BLaER1 treated with 17β-estradiol and CSF1 and Interleukin-3, amounts not matched to agents 10 nM and 100 nM (cell line): ENCODE data around the gene SDK1.

Experiments
- H3K27ac ChIP-seq, 11 experiments: shearing (Covaris generic); formaldehyde crosslinking; 2 replicates each; pipeline ENCODE4 v1.8.1; 2022
- H3K27me3 ChIP-seq, 11 experiments: shearing (Covaris generic); formaldehyde crosslinking; 2 replicates each; pipeline ENCODE4 v1.8.1; 2022
- H3K36me3 ChIP-seq, 11 experiments: shearing (Covaris generic); formaldehyde crosslinking; 2 replicates each; pipeline ENCODE4 v1.8.1; 2022
- H3K4me1 ChIP-seq, 10 experiments: shearing (Covaris generic); formaldehyde crosslinking; 2 replicates each; pipeline ENCODE4 v1.8.1; 2022
- H3K4me2 ChIP-seq, 11 experiments: shearing (Covaris generic); formaldehyde crosslinking; 2 replicates each; pipeline ENCODE4 v1.8.1; 2022
- H3K4me3 ChIP-seq, 10 experiments: shearing (Covaris generic); formaldehyde crosslinking; 2 replicates each; pipeline ENCODE4 v1.8.1; 2022
- H3K9ac ChIP-seq, 11 experiments: shearing (Covaris generic); formaldehyde crosslinking; 2 replicates each; pipeline ENCODE4 v1.8.1; 2022
- H3K9me3 ChIP-seq, 11 experiments: shearing (Covaris generic); formaldehyde crosslinking; replicated peaks in 1 of 11; 2 replicates each; pipeline ENCODE4 v1.8.1; 2022
- H4K20me1 ChIP-seq, 11 experiments: shearing (Covaris generic); formaldehyde crosslinking; 2 replicates each; pipeline ENCODE4 v1.8.1; 2022
- Cebpa-rat ChIP-seq, 11 experiments: shearing (Covaris generic); IDR thresholded peaks; 2 replicates each; pipeline ENCODE4 v1.8.1; 2022

SDK1 gene

GRCh38 chr7:4017785-4018184 lies 716.7 kb downstream of the SDK1 start:
- H3K9me3 ChIP-seq: peaks cover 34 to 53% (median 46%) of the 10 kb centered on the region in 11 experiments
- no peak overlapping the region; a peak in 1 of 20 replicates for H3K4me3 ChIP-seq
- TF ChIP-seq Cebpa-rat (IDR thresholded peaks at IDR 0.05): no peak
- no peak overlapping the region for H3K9ac ChIP-seq
- no peak overlapping the region for H3K27ac ChIP-seq
- no peaks in the 10 kb centered on the region for H3K27me3 ChIP-seq
- H4K20me1 ChIP-seq: no peaks in the 10 kb centered on the region
- peaks cover 0 to 8% (median 5%) of the 10 kb centered on the region in 10 experiments; a peak in 13 of 20 replicates for H3K4me1 ChIP-seq
- no peak overlapping the region for H3K4me2 ChIP-seq
- peaks cover 0 to 13% (median 0%) of the 10 kb centered on the region in 11 experiments; a peak in 3 of 22 replicates for H3K36me3 ChIP-seq

DNA sequence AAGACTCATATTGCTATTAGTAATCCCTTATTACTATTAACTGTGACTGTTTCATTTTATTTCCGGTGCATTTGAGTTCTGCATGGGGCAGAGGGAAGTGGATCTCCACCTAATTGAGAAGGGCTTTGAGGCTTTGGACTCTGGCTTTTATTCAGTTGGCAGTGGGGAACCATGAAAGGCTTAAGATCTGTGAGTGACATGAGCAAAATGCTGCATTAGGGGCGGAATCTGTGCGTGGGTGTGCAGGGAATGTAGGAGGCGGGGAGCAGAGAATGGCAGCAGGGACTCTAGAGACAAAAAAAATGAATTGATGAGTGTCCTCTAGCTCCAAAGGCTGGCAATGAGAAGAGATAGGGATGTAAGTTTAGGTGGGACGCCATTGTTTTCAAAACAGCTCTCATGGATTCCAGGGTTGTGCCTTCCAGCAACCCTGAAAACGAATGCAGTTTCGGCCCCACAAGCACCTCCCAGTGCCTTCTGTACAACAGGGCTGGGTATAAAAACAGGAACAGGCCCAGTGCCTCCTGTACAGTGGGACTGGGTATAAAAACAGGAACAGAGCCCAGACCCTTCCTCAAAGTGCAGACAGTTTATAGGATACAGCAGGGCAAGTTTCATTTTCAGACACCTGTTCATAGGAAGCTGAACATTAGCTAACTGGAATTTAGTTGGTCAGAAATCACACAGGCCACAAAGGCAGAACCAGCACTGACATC lies 717.7 kb downstream of the SDK1 start:
- no peak overlapping the region for H3K4me2 ChIP-seq

GRCh38 chr7:4020086-4020485 lies 719.0 kb downstream of the SDK1 start:
- no peak for TF ChIP-seq Cebpa-rat (IDR thresholded peaks at IDR 0.05)
- Histone ChIP-seq H3K4me1 (no peaks in the 10 kb centered on the region), H3K4me2 (no peak overlapping the region), H4K20me1 (no peaks in the 10 kb centered on the region), H3K9ac (no peak overlapping the region), H3K27me3 (no peaks in the 10 kb centered on the region), H3K36me3 (peaks cover 0 to 13% (median 0%) of the 10 kb centered on the region in 11 experiments; a peak in 3 of 22 replicates), H3K27ac (no peak overlapping the region), H3K9me3 (peaks cover 34 to 53% (median 46%) of the 10 kb centered on the region in 11 experiments), H3K4me3 (0 out of 20 replicates have a peak overlapping the region, but pooled peaks of 1 of the 10 experiments have one; percentile 11)

More for the DNA sequence above, 717.7 kb downstream of the SDK1 start:
- peaks cover 34 to 53% (median 46%) of the 10 kb centered on the region in 11 experiments for H3K9me3 ChIP-seq
- H4K20me1 ChIP-seq: no peaks in the 10 kb centered on the region
- no peak for TF ChIP-seq Cebpa-rat (IDR thresholded peaks at IDR 0.05)
- H3K4me1 ChIP-seq: peaks cover 0 to 5% (median 3%) of the 10 kb centered on the region in 10 experiments; a peak in 13 of 20 replicates
- 0 out of 20 replicates have a peak overlapping the region, but pooled peaks of 1 of the 10 experiments have one; percentile 6 for H3K4me3 ChIP-seq
- peaks cover 0 to 13% (median 0%) of the 10 kb centered on the region in 11 experiments; a peak in 3 of 22 replicates for H3K36me3 ChIP-seq
- H3K9ac ChIP-seq: no peak overlapping the region
- H3K27me3 ChIP-seq: no peaks in the 10 kb centered on the region
- H3K27ac ChIP-seq: no peak overlapping the region

DNA sequence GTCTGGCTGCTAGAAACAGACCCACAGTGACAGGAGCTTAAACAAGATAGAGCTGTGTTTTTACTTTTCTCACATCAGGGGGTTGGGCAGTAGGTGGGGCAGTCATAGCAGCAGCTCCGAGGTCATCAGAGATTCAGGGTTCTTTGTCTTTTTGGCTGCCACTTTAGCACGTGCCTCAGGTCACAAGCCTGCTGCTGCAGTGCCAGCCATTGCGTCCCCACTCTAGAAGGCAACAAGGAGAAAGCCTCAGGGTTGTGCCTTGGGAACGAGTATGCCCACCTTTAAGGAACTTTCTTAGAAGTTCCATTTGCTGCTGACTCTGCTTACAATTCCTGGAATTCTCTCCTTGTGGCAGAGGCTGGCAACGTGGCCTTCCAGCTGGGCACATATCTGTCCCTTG lies 720.4 kb downstream of the SDK1 start:
- Histone ChIP-seq H3K9me3 (peaks cover 34 to 53% (median 46%) of the 10 kb centered on the region in 11 experiments), H3K27me3 (no peaks in the 10 kb centered on the region), H3K36me3 (peaks cover 0 to 13% (median 0%) of the 10 kb centered on the region in 11 experiments; a peak in 3 of 22 replicates), H3K4me3 (no peak overlapping the region), H3K9ac (no peak overlapping the region), H3K4me2 (no peak overlapping the region), H3K27ac (no peak overlapping the region), H4K20me1 (no peaks in the 10 kb centered on the region), H3K4me1 (no peaks in the 10 kb centered on the region)
- no peak for TF ChIP-seq Cebpa-rat (IDR thresholded peaks at IDR 0.05)

DNA sequence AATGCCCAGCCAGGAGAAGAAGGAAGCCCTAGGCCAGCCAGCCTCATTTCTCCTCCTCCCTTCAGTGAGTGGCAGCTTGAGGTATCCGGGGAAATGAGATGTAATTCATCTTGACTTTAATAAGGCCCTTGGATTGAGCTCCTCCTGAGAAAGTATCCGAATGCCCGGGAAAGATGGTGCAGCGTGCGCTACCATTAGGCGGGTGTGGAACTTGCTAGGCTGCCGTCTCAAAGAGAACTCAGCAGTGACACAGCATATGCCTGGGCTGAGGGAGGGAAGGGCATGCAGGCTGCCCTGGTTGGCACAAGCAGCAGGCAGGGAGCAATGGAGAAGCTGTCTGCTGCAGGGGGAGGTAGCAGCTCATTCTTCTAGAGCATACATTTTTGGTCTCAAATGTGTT lies 721.2 kb downstream of the SDK1 start:
- Histone ChIP-seq H3K9ac (no peak overlapping the region), H3K4me1 (no peaks in the 10 kb centered on the region), H3K9me3 (peaks cover 30 to 45% (median 42%) of the 10 kb centered on the region in 11 experiments), H3K27me3 (no peaks in the 10 kb centered on the region), H3K4me2 (no peak overlapping the region), H3K27ac (no peak overlapping the region), H4K20me1 (no peaks in the 10 kb centered on the region), H3K4me3 (no peak overlapping the region), H3K36me3 (peaks cover 0 to 13% (median 0%) of the 10 kb centered on the region in 11 experiments; a peak in 3 of 22 replicates)
- TF ChIP-seq Cebpa-rat (IDR thresholded peaks at IDR 0.05): no peak

- Histone ChIP-seq H3K36me3 (peaks cover 0 to 13% (median 0%) of the 10 kb centered on the region in 11 experiments; a peak in 3 of 22 replicates), H3K4me2 (no peak overlapping the region), H3K4me3 (no peak overlapping the region), H3K9ac (no peak overlapping the region), H3K27me3 (no peaks in the 10 kb centered on the region), H4K20me1 (no peaks in the 10 kb centered on the region), H3K4me1 (no peaks in the 10 kb centered on the region), H3K9me3 (peaks cover 21 to 33% (median 30%) of the 10 kb centered on the region in 11 experiments), H3K27ac (no peak overlapping the region)
- TF ChIP-seq Cebpa-rat (IDR thresholded peaks at IDR 0.05): no peak
These were observed 722.5 kb downstream of the SDK1 start for GRCh38 chr7:4023502-4023901.

GRCh38 chr7:4024133-4024532 lies 723.1 kb downstream of the SDK1 start:
- H3K27ac ChIP-seq: no peak overlapping the region
- H4K20me1 ChIP-seq: no peaks in the 10 kb centered on the region
- peaks cover 14 to 27% (median 24%) of the 10 kb centered on the region in 11 experiments for H3K9me3 ChIP-seq
- no peaks in the 10 kb centered on the region for H3K4me1 ChIP-seq
- H3K4me2 ChIP-seq: no peak overlapping the region
- no peaks in the 10 kb centered on the region for H3K27me3 ChIP-seq
- H3K9ac ChIP-seq: no peak overlapping the region
- peaks cover 0 to 7% (median 0%) of the 10 kb centered on the region in 11 experiments; a peak in 3 of 22 replicates for H3K36me3 ChIP-seq
- no peak overlapping the region for H3K4me3 ChIP-seq
- no peak for TF ChIP-seq Cebpa-rat (IDR thresholded peaks at IDR 0.05)

DNA sequence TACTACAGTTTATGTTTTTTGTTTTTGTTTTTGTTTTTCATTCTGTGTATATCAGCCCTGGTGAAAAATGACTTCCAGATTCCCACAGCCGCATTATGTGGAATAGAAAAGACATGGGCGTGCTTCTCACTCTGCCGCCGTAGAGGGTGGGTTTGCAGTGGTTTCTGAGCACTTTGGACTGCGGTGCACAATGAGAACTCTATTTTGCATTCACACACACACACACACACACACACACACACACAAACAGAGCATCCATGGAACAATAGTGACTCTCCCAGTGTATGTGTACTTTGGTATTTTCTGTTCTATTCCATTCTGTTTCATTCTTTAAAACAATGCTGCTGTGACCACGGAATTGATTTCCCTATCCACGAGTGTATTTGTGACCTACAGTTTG lies 723.8 kb downstream of the SDK1 start:
- peaks cover 8 to 20% (median 17%) of the 10 kb centered on the region in 11 experiments for H3K9me3 ChIP-seq
- peaks cover 0 to under 1% (median 0%) of the 10 kb centered on the region in 11 experiments; a peak in 1 of 22 replicates for H3K36me3 ChIP-seq
- H3K4me3 ChIP-seq: no peak overlapping the region
- H3K9ac ChIP-seq: no peak overlapping the region
- H3K4me1 ChIP-seq: no peaks in the 10 kb centered on the region
- H3K4me2 ChIP-seq: no peak overlapping the region
- H4K20me1 ChIP-seq: no peaks in the 10 kb centered on the region
- no peak overlapping the region for H3K27ac ChIP-seq
- no peak for TF ChIP-seq Cebpa-rat (IDR thresholded peaks at IDR 0.05)
- no peaks in the 10 kb centered on the region for H3K27me3 ChIP-seq

GRCh38 chr7:4025210-4025609 lies 724.2 kb downstream of the SDK1 start:
- H3K9ac ChIP-seq: no peak overlapping the region
- H3K9me3 ChIP-seq: peaks cover 4 to 16% (median 13%) of the 10 kb centered on the region in 11 experiments; a peak in 20 of 22 replicates
- H4K20me1 ChIP-seq: no peaks in the 10 kb centered on the region
- no peak overlapping the region for H3K4me2 ChIP-seq
- no peak overlapping the region for H3K27ac ChIP-seq
- H3K4me1 ChIP-seq: no peaks in the 10 kb centered on the region
- no peaks in the 10 kb centered on the region for H3K27me3 ChIP-seq
- no peak overlapping the region for H3K4me3 ChIP-seq
- no peak for TF ChIP-seq Cebpa-rat (IDR thresholded peaks at IDR 0.05)
- H3K36me3 ChIP-seq: no peaks in the 10 kb centered on the region
